ENCODE data around the gene HPCAL4.
A peak's percentile ranks its signal among the peaks of the same experiment; 100 is the strongest.

The HPCAL4 gene

DNA sequence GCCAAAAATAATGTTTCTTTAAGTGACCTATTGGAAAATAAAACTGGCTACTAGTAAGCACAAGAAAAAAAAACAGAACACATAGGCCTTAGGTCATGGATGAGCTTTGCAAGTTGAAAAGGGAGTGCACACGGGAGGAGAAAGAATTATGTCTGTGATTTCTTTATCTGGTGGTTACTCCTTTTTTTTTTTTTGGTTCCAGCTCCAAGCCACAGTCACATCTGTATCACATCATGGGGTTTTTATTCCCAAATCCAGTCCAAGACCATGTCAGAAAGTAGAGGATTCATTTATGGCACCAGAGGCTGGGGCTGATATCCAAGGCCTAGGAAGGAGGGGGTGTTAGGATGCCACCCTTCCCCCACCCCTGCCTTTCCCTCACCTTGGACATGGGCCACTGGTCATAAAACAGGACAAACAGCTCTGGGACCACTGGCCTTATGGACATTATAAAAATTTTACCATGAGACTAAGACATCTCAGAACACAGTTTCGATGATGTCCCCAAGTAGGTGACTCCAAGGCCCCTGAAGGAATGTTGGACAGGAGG lies 41.5 kb downstream of the HPCAL4 start:
- ChIA-PET CTCF (interaction anchor here (0.6 to 18.3 kb wide), 6 partner anchors 9 to 1225 kb away, joined by 3 to 250 read pairs (median 4); partner anchors contain the start of gene HEYL), POLR2A (no interaction called here)
- H3K27me3 ChIP-seq (replicated peaks in 2 of 5; ENCODE audit: control insufficient read depth in 4 of 5, insufficient read depth in 5 of 5, low read length in 4 of 5): peaks cover 0 to 12% (median 0%) of the 10 kb centered on the region in 5 experiments

GRCh38 chr1:39648496-39648895 lies 42.7 kb downstream of the HPCAL4 start:
- Histone ChIP-seq H3K4me1 (ENCODE audit: control extremely low read depth in 1 of 4, control insufficient read depth in 4 of 4, insufficient read depth in 4 of 4, low read length in 3 of 4) (no peaks in the 10 kb centered on the region), H3K4me3 (ENCODE audit: control insufficient read depth in 1 of 7, extremely low read depth in 1 of 7, insufficient read depth in 4 of 7, low read depth in 2 of 7, low read length in 6 of 7) (no peak overlapping the region), H3K36me3 (ENCODE audit: control insufficient read depth in 4 of 4, insufficient read depth in 4 of 4, low read length in 3 of 4) (no peaks in the 10 kb centered on the region), H3K27me3 (replicated peaks in 2 of 5; ENCODE audit: control insufficient read depth in 4 of 5, insufficient read depth in 5 of 5, low read length in 4 of 5) (peaks cover 0 to 5% (median 0%) of the 10 kb centered on the region in 5 experiments), H3K9me3 (ENCODE audit: control extremely low read depth in 1 of 5, control insufficient read depth in 4 of 5, insufficient read depth in 2 of 5, low read depth in 1 of 5, low read length in 4 of 5) (peaks cover 0 to 4% (median 2%) of the 10 kb centered on the region in 5 experiments), H3K27ac (ENCODE audit: insufficient read depth in 1 of 2, low read depth in 1 of 2, low read length in 2 of 2, poor library complexity in 1 of 2, severe bottlenecking in 2 of 2) (no peak overlapping the region)
- 79% methylated on average over 2 of the region's 2 CpGs for WGBS (ENCODE audit: insufficient coverage)
- POLR2A ChIA-PET: no interaction called here
- no peak for DNase-seq
- CTCF ChIA-PET: interaction anchor here (1.2 to 18.3 kb wide), 3 partner anchors 10 to 152 kb away, joined by 3 to 250 read pairs (median 31); no protein-coding TSS in a partner anchor

More for the DNA sequence above, 41.5 kb downstream of the HPCAL4 start:
- WGBS (ENCODE audit: insufficient coverage): no CpG with 5 or more reads among the region's 2 CpGs
- Histone ChIP-seq H3K9me3 (ENCODE audit: control extremely low read depth in 1 of 5, control insufficient read depth in 4 of 5, insufficient read depth in 2 of 5, low read depth in 1 of 5, low read length in 4 of 5) (no peaks in the 10 kb centered on the region), H3K36me3 (ENCODE audit: control insufficient read depth in 4 of 4, insufficient read depth in 4 of 4, low read length in 3 of 4) (no peaks in the 10 kb centered on the region), H3K27ac (ENCODE audit: insufficient read depth in 1 of 2, low read depth in 1 of 2, low read length in 2 of 2, poor library complexity in 1 of 2, severe bottlenecking in 2 of 2) (no peak overlapping the region), H3K4me1 (ENCODE audit: control extremely low read depth in 1 of 4, control insufficient read depth in 4 of 4, insufficient read depth in 4 of 4, low read length in 3 of 4) (no peaks in the 10 kb centered on the region), H3K4me3 (ENCODE audit: control insufficient read depth in 1 of 7, extremely low read depth in 1 of 7, insufficient read depth in 4 of 7, low read depth in 2 of 7, low read length in 6 of 7) (no peak overlapping the region)
- no peak for DNase-seq

- Histone ChIP-seq H3K4me3 (ENCODE audit: control insufficient read depth in 1 of 7, extremely low read depth in 1 of 7, insufficient read depth in 4 of 7, low read depth in 2 of 7, low read length in 6 of 7) (no peak overlapping the region), H3K36me3 (ENCODE audit: control insufficient read depth in 4 of 4, insufficient read depth in 4 of 4, low read length in 3 of 4) (no peaks in the 10 kb centered on the region), H3K27me3 (replicated peaks in 2 of 5; ENCODE audit: control insufficient read depth in 4 of 5, insufficient read depth in 5 of 5, low read length in 4 of 5) (peaks cover 0 to 5% (median 0%) of the 10 kb centered on the region in 5 experiments), H3K4me1 (ENCODE audit: control extremely low read depth in 1 of 4, control insufficient read depth in 4 of 4, insufficient read depth in 4 of 4, low read length in 3 of 4) (no peaks in the 10 kb centered on the region), H3K9me3 (ENCODE audit: control extremely low read depth in 1 of 5, control insufficient read depth in 4 of 5, insufficient read depth in 2 of 5, low read depth in 1 of 5, low read length in 4 of 5) (peaks cover 0 to 4% (median 2%) of the 10 kb centered on the region in 5 experiments), H3K27ac (ENCODE audit: insufficient read depth in 1 of 2, low read depth in 1 of 2, low read length in 2 of 2, poor library complexity in 1 of 2, severe bottlenecking in 2 of 2) (no peak overlapping the region)
- 100% methylated on average over 1 of the region's 3 CpGs for WGBS (ENCODE audit: insufficient coverage)
- POLR2A ChIA-PET: no interaction called here
- no peak for DNase-seq
- CTCF ChIA-PET: interaction anchor here (0.7 to 18.3 kb wide), 3 partner anchors 12 to 41 kb away, joined by 3 to 250 read pairs (median 31); no protein-coding TSS in a partner anchor
These were observed 44.0 kb downstream of the HPCAL4 start for GRCh38 chr1:39647247-39647646.

GRCh38 chr1:39646232-39647081 lies 44.8 kb downstream of the HPCAL4 start:
- peaks cover 0 to 4% (median 2%) of the 10 kb centered on the region in 5 experiments for H3K9me3 ChIP-seq (ENCODE audit: control extremely low read depth in 1 of 5, control insufficient read depth in 4 of 5, insufficient read depth in 2 of 5, low read depth in 1 of 5, low read length in 4 of 5)
- no peaks in the 10 kb centered on the region for H3K4me1 ChIP-seq (ENCODE audit: control extremely low read depth in 1 of 4, control insufficient read depth in 4 of 4, insufficient read depth in 4 of 4, low read length in 3 of 4)
- H3K27me3 ChIP-seq (replicated peaks in 2 of 5; ENCODE audit: control insufficient read depth in 4 of 5, insufficient read depth in 5 of 5, low read length in 4 of 5): peaks cover 0 to 5% (median 0%) of the 10 kb centered on the region in 5 experiments
- H3K4me3 ChIP-seq (ENCODE audit: control insufficient read depth in 1 of 7, extremely low read depth in 1 of 7, insufficient read depth in 4 of 7, low read depth in 2 of 7, low read length in 6 of 7): no peak overlapping the region
- DNase-seq: peak in 1 of 3 donors; percentile 10
- POLR2A ChIA-PET: no interaction called here
- H3K36me3 ChIP-seq (ENCODE audit: control insufficient read depth in 4 of 4, insufficient read depth in 4 of 4, low read length in 3 of 4): no peaks in the 10 kb centered on the region
- CTCF ChIA-PET: interaction anchor here (0.7 to 18.3 kb wide), 4 partner anchors 12 to 40 kb away, joined by 3 to 250 read pairs (median 17); no protein-coding TSS in a partner anchor
- H3K27ac ChIP-seq (ENCODE audit: insufficient read depth in 1 of 2, low read depth in 1 of 2, low read length in 2 of 2, poor library complexity in 1 of 2, severe bottlenecking in 2 of 2): no peak overlapping the region
- WGBS (ENCODE audit: insufficient coverage): 96% methylated on average over 8 of the region's 12 CpGs

- ChIA-PET CTCF (interaction anchor here (1.0 to 18.3 kb wide), 2 partner anchors 38 to 39 kb away, joined by 3 to 250 read pairs; no protein-coding TSS in a partner anchor), POLR2A (no interaction called here)
- H3K9me3 ChIP-seq (ENCODE audit: control extremely low read depth in 1 of 5, control insufficient read depth in 4 of 5, insufficient read depth in 2 of 5, low read depth in 1 of 5, low read length in 4 of 5): peaks cover 0 to 4% (median 2%) of the 10 kb centered on the region in 5 experiments
- H3K27me3 ChIP-seq (replicated peaks in 2 of 5; ENCODE audit: control insufficient read depth in 4 of 5, insufficient read depth in 5 of 5, low read length in 4 of 5): peaks cover 0 to 7% (median 0%) of the 10 kb centered on the region in 5 experiments
- H3K4me1 ChIP-seq (ENCODE audit: control extremely low read depth in 1 of 4, control insufficient read depth in 4 of 4, insufficient read depth in 4 of 4, low read length in 3 of 4): no peaks in the 10 kb centered on the region
- no peak for DNase-seq
- WGBS (ENCODE audit: insufficient coverage): 100% methylated on average over 2 of the region's 3 CpGs
- H3K27ac ChIP-seq (ENCODE audit: insufficient read depth in 1 of 2, low read depth in 1 of 2, low read length in 2 of 2, poor library complexity in 1 of 2, severe bottlenecking in 2 of 2): no peak overlapping the region
- H3K4me3 ChIP-seq (ENCODE audit: control insufficient read depth in 1 of 7, extremely low read depth in 1 of 7, insufficient read depth in 4 of 7, low read depth in 2 of 7, low read length in 6 of 7): no peak overlapping the region
- H3K36me3 ChIP-seq (ENCODE audit: control insufficient read depth in 4 of 4, insufficient read depth in 4 of 4, low read length in 3 of 4): no peaks in the 10 kb centered on the region
These were observed 45.7 kb downstream of the HPCAL4 start for GRCh38 chr1:39645411-39646043.

GRCh38 chr1:39643705-39644104 lies 47.5 kb downstream of the HPCAL4 start:
- ChIA-PET POLR2A (no interaction called here), CTCF (interaction anchor here (0.9 to 2.5 kb wide), 5 partner anchors 11 to 76 kb away, joined by 3 to 5 read pairs (median 4); no protein-coding TSS in a partner anchor)
- H3K36me3 ChIP-seq (ENCODE audit: control insufficient read depth in 4 of 4, insufficient read depth in 4 of 4, low read length in 3 of 4): no peaks in the 10 kb centered on the region
- DNase-seq: peak in 2 of 3 donors; percentile 20 to 33
- H3K27ac ChIP-seq (ENCODE audit: insufficient read depth in 1 of 2, low read depth in 1 of 2, low read length in 2 of 2, poor library complexity in 1 of 2, severe bottlenecking in 2 of 2): no peak overlapping the region
- H3K27me3 ChIP-seq (replicated peaks in 2 of 5; ENCODE audit: control insufficient read depth in 4 of 5, insufficient read depth in 5 of 5, low read length in 4 of 5): peaks cover 0 to 8% (median 4%) of the 10 kb centered on the region in 5 experiments
- H3K9me3 ChIP-seq (ENCODE audit: control extremely low read depth in 1 of 5, control insufficient read depth in 4 of 5, insufficient read depth in 2 of 5, low read depth in 1 of 5, low read length in 4 of 5): peaks cover 0 to 4% (median 2%) of the 10 kb centered on the region in 5 experiments
- peaks cover 0 to 10% (median 3%) of the 10 kb centered on the region in 4 experiments for H3K4me1 ChIP-seq (ENCODE audit: control extremely low read depth in 1 of 4, control insufficient read depth in 4 of 4, insufficient read depth in 4 of 4, low read length in 3 of 4)
- no peak overlapping the region for H3K4me3 ChIP-seq (ENCODE audit: control insufficient read depth in 1 of 7, extremely low read depth in 1 of 7, insufficient read depth in 4 of 7, low read depth in 2 of 7, low read length in 6 of 7)
- 100% methylated on average over 1 of the region's 3 CpGs for WGBS (ENCODE audit: insufficient coverage)
